AG09319 (cell line): ENCODE data around the gene VMO1.

Source experiments
- DNase-seq: peaks from one replicate; pipeline ENCODE4 v3.0.0-alpha.2; 2010; ENCODE audit warnings: low read depth; ENCODE audit errors: extremely low read depth
- TF ChIP-seq, protein P1 (sequence below): IDR thresholded peaks from 2 replicates; pipeline ENCODE4 v1.5.1; 2011; ENCODE audit warnings: low read depth, mild to moderate bottlenecking, inconsistent platforms, low read length, moderate library complexity

The VMO1 gene

GRCh38 chr17:4786516-4786915 is 352 bp upstream of the VMO1 start:
- no peak for DNase-seq
- TF ChIP-seq, protein P1, sequence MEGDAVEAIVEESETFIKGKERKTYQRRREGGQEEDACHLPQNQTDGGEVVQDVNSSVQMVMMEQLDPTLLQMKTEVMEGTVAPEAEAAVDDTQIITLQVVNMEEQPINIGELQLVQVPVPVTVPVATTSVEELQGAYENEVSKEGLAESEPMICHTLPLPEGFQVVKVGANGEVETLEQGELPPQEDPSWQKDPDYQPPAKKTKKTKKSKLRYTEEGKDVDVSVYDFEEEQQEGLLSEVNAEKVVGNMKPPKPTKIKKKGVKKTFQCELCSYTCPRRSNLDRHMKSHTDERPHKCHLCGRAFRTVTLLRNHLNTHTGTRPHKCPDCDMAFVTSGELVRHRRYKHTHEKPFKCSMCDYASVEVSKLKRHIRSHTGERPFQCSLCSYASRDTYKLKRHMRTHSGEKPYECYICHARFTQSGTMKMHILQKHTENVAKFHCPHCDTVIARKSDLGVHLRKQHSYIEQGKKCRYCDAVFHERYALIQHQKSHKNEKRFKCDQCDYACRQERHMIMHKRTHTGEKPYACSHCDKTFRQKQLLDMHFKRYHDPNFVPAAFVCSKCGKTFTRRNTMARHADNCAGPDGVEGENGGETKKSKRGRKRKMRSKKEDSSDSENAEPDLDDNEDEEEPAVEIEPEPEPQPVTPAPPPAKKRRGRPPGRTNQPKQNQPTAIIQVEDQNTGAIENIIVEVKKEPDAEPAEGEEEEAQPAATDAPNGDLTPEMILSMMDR, result no peak

GRCh38 chr17:4785311-4786105 is 656 bp downstream of the VMO1 start:
- DNase-seq, result no peak

DNA sequence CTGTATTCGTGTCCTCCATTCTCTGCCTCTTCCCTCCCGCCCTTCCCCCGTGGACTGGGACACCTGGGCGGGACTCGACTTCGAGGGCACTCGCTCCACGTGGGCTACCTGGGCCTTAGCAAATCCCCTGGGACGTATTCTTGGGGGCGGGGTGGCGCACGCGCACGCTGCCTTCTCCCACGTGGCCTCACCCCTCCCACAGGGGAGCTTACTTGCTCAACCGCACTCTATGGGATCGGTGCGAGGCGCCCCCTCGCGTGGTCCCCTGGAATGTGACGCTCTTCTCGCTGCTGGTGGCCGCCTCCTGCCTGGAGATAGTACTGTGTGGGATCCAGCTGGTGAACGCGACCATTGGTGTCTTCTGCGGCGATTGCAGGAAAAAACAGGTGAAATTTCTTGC is 3.5 kb downstream of the VMO1 start:
- DNase-seq, result no peak

More at GRCh38 chr17:4785311-4786105, 656 bp downstream of the VMO1 start:
- TF ChIP-seq, protein P1, result no peak

DNA sequence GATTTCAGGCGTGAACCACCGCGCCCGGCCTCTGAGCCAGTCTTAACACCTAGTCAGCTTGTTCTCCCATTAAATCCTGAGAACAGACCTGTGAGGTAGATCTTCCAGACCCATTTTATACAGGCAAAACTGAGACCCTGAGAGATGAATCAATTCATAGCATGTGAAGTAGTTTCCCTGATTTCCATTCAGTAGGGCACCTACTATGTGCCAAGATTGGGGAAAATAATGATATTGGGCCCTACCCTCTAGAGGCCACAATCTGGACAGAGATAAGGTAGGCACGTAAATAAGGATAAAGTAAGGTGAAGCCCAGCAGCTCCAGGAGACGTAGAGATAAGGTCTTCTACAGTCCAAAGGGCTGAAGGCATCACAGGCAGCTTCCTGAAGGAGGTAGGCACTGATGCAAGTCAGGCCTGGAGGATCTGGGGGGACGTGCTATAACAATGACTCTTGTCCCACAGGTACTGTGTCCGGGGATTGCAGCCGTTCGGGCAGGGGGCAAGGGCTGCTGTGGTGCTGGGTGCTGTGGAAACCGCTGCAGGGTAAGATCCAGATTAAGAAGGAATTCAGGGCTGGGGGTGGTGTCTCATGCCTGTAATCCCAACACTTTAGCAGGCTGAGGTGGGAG is 5.7 kb downstream of the VMO1 start:
- TF ChIP-seq, protein P1, result no peak
- DNase-seq, result no peak

More for the DNA sequence above, 3.5 kb downstream of the VMO1 start:
- TF ChIP-seq, protein P1, result no peak

DNA sequence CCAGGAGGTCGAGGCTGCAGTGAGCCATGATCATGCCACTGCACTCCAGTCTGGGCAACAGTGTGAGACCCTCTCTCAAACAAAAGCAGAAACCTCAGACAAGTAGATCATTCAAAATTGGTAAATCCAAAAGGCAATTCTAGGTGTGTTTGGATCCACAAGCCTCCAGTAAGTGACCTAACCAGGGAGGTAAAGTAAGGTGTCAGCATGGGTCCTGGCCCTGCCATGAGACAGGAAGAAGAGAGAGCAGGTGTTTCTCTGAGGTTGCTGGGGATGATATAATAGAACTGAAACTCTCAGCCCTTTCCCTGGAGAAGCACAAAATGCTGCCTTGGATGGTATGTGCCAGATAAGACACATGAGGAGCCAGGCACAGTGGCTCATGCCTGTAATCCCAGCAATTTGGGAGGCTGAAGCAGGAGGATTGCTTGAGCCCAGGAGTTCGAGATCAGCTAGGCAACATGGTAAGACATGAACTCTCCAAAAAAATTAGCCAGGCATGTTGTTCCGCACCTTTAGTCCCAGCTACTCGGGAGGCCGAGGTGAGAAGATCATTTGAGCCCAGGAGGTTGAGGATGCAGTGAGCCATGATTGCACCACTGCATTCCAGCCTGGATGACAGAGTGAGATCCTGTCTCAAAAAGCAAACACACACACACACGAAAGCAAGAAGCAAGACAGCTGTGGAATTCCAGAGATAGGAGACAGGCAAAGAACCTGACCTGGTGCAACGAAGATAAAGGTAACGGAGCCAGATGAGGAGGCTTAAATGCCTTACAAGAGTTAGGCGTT is 8.0 kb downstream of the VMO1 start:
- DNase-seq, result no peak
- TF ChIP-seq, protein P1, result no peak

DNA sequence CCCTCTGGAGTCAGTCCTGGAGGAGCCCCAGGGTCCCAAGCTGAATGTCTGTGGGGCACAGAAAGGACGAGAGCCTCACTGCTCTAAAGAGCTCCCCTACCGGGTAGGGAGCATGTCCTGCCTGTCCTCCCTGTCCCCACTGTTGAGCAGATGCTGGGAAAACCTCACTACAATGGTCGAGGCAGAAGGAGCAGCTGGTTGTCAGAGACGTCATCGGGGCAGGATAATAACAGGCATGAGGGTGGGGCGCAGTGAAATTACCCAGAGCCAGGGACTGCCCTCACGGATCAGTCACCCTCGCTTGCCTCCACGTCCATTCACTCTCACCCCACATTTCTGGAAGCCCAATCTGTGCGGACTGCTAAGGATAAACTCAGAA is 13.9 kb downstream of the VMO1 start:
- TF ChIP-seq, protein P1, result no peak
- no peak for DNase-seq
